Stimulated activated naive CD8-positive, alpha-beta T cell treated with anti-CD3 and anti-CD28 coated beads, Interleukin-15, amount 100 ng/mL, for 72 hours (primary cell): ENCODE measurements around the gene PKD1L1.
"Not testable (repeated sequence)": the region's sequence is repeated elsewhere in the genome, so short reads cannot be mapped to it uniquely, and the experiment has no call there.

Source experiments
- ATAC-seq: fragments of 150-1000 bp; cut with Tn5 transposase; 2 replicates; pipeline ENCODE4 v1.10.0; 2021; ENCODE audit warnings: mild to moderate bottlenecking, moderate library complexity
- DNase-seq, 2 donors: peaks; one replicate each; pipeline ENCODE4 v3.0.0; 2021 to 2022
- H3K27ac Mint-ChIP-seq, 2 donors: one replicate each; pipeline ENCODE4 v1.8.0; 2022; ENCODE audit warnings: mild to moderate bottlenecking in 2 of 2, mixed read lengths in 2 of 2, moderate library complexity in 2 of 2
- H3K27me3 Mint-ChIP-seq: one replicate; pipeline ENCODE4 v1.8.0; 2022; ENCODE audit warnings: mixed read lengths
- H3K4me1 Mint-ChIP-seq: one replicate; pipeline ENCODE4 v1.8.0; 2022; ENCODE audit warnings: mild to moderate bottlenecking, mixed read lengths
- H3K4me3 Mint-ChIP-seq, 2 donors: one replicate each; pipeline ENCODE4 v1.8.0; 2022; ENCODE audit warnings: mild to moderate bottlenecking in 2 of 2, mixed read lengths in 2 of 2, moderate library complexity in 1 of 2
- H3K9me3 Mint-ChIP-seq, 2 donors: one replicate each; pipeline ENCODE4 v1.8.0; 2022; ENCODE audit warnings: mixed read lengths in 2 of 2

Gene PKD1L1

DNA sequence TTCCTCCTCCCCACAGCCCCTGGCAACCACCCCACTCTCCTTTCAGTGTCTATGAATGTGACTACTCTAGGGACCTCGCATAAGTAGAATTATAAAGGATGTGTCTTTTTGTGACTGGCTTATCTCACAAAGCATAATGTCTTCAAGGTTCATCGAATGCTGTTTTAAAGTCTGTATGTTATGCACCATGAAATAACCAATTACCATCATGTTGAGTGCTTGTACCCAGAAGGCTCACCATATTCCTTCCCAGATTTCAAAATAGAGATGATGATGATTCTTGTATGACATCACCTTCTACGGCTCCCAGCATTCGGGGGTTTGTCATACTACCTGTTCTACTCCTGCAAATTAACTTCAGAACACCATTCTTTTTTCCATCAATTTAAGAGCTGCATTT, 11.9 kb downstream of the PKD1L1 start:
- Mint-ChIP-seq H3K9me3 (no peaks in the 10 kb centered on the region), H3K27ac (no peak overlapping the region), H3K4me3 (no peak overlapping the region), H3K4me1 (no peaks in the 10 kb centered on the region), H3K27me3 (no peaks in the 10 kb centered on the region)
- DNase-seq (no peak), ATAC-seq (no peak)

DNA sequence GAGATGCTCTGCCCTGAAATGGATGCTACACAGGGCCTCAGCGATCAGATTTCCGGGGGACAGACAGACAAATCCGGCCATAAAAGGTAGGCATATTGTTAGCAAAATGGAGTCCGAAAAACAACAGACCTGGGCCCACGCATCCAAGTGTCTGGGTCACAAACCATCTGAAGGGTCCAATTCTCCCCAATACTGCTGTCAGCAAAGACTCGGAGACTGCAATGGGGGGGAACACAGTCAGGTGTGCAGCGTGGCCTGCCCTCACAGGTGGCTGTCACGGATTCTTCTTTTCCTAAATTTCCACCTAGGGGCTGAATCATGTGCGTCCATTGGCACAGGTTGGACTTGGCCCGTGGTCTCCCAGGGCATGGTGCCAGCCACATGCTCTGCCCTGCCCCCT, 12.9 kb downstream of the PKD1L1 start:
- Mint-ChIP-seq H3K4me3 (no peak overlapping the region), H3K9me3 (no peaks in the 10 kb centered on the region), H3K27me3 (no peaks in the 10 kb centered on the region), H3K27ac (no peak overlapping the region), H3K4me1 (no peaks in the 10 kb centered on the region)
- no peak for DNase-seq
- ATAC-seq, result no peak

DNA sequence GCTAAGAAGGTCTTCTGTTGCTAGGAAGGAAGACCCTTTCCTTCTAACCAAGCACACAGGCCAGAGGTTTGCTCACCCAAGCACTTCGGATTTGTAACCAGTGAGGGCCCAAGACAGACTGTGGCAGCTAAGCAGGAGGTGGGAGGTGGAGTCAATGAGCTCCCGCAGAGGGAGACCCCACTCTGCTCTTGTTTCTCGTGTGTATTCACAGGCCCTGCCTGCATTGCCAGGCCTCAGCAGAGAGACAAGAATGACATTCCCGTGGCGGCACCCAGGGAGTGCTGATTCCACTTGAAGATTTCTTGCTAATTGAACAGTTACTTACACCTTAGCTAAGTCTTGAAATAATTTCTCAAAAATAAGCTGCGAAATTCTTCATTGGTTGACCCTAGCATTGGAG, 13.4 kb downstream of the PKD1L1 start:
- H3K4me3 Mint-ChIP-seq, result no peak overlapping the region
- no peaks in the 10 kb centered on the region for H3K4me1 Mint-ChIP-seq
- no peaks in the 10 kb centered on the region for H3K27me3 Mint-ChIP-seq

DNA sequence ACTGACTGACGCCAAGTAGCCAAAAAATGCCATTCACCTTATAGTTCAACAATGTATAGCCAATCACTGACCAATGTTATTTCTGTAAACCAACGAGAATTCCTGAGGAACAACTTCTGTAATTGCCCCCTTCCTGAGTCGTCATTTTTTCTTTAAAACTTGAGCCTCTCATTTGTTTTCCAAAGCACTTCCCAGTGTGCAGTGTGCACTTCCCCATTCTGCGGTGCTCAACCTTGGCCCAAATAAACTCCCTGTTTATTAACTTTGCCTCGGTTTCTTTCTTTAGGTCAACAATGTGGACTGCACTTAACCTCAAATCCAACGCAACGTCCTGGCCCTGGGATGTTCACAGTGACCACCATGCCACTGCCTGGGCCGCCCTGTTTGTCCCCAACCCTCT, 15.1 kb downstream of the PKD1L1 start:
- no peaks in the 10 kb centered on the region for H3K27me3 Mint-ChIP-seq
- no peak for DNase-seq
- H3K4me1 Mint-ChIP-seq, result no peaks in the 10 kb centered on the region
- no peak for ATAC-seq
- H3K4me3 Mint-ChIP-seq, result no peak overlapping the region
- H3K9me3 Mint-ChIP-seq, result no peaks in the 10 kb centered on the region
- H3K27ac Mint-ChIP-seq, result no peak overlapping the region

More for the DNA sequence above, 13.4 kb downstream of the PKD1L1 start:
- DNase-seq (no peak), ATAC-seq (no peak)
- no peak overlapping the region for H3K27ac Mint-ChIP-seq
- no peaks in the 10 kb centered on the region for H3K9me3 Mint-ChIP-seq

GRCh38 chr7:47932466-47933037, 15.7 kb downstream of the PKD1L1 start:
- Mint-ChIP-seq H3K27me3 (no peaks in the 10 kb centered on the region), H3K9me3 (no peaks in the 10 kb centered on the region), H3K4me3 (no peak overlapping the region), H3K4me1 (no peaks in the 10 kb centered on the region), H3K27ac (no peak overlapping the region)
- DNase-seq (no peak), ATAC-seq (no peak)

GRCh38 chr7:47932016-47932415, 16.2 kb downstream of the PKD1L1 start:
- no peaks in the 10 kb centered on the region for H3K9me3 Mint-ChIP-seq
- no peak for ATAC-seq
- H3K4me1 Mint-ChIP-seq, result no peaks in the 10 kb centered on the region
- H3K27ac Mint-ChIP-seq, result peak overlapping the region in 1 of 2 donors; percentile 52
- no peaks in the 10 kb centered on the region for H3K27me3 Mint-ChIP-seq
- no peak overlapping the region for H3K4me3 Mint-ChIP-seq
- no peak for DNase-seq

DNA sequence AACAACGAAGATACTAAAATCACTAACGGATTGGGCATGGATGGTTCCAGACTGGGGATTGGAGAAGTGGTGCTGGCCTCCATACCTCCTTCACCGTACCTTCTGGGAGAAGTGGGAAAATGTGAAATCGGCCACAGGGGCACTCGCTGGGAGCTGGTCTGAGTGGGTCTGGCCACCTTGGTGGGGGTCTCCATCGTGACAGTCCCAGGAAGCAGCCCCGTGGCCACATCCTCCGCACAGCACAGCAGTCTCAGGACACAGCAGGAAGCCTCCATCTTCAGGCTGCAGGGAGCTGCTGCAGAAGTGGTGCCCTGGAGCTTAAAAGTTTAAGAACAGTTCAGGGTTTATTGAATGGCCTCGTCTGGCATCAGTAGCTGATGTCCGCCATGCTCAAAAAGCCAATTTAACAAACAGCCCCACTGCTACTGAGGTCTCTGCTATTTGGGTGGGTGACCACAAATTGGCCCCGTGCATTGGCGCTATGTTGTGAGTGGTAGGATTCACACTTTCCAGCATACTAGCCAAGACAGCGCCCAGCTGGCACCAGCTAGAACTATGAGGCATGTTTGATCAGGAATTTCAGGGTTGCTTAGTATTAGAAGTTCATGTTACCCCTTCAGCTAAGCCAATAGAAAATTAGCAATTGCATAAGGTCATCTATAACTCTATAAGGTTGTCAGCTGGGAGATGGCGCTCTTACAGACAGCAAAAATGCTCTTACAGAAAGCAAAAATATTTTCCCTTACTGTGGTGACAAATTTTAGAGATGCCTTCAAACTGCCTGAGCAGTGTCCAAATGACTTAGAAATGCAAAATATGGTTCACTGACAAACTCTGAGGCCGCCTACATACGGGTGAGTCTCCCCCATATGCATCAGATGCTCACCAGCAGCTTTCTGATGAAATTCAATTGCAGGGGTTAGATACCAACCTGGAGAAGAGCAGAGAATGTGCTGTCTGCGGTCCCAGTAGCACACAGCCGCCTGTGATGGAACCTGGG, 17.0 kb downstream of the PKD1L1 start:
- Mint-ChIP-seq H3K27ac (no peak overlapping the region), H3K9me3 (no peaks in the 10 kb centered on the region), H3K27me3 (no peaks in the 10 kb centered on the region), H3K4me1 (no peaks in the 10 kb centered on the region), H3K4me3 (no peak overlapping the region)
- DNase-seq (no peak), ATAC-seq (no peak)

GRCh38 chr7:47924266-47924665, 24.0 kb downstream of the PKD1L1 start:
- Mint-ChIP-seq H3K4me3 (no peak overlapping the region), H3K4me1 (no peaks in the 10 kb centered on the region), H3K9me3 (no peaks in the 10 kb centered on the region), H3K27me3 (peaks cover 13% of the 10 kb centered on the region), H3K27ac (no peak overlapping the region)
- no peak for DNase-seq
- no peak for ATAC-seq

- H3K27ac Mint-ChIP-seq, H3K4me1 Mint-ChIP-seq, H3K4me3 Mint-ChIP-seq, H3K9me3 Mint-ChIP-seq, ATAC-seq, DNase-seq: not testable (repeated sequence)
- peaks cover 18% of the 10 kb centered on the region for H3K27me3 Mint-ChIP-seq
These were observed 25.0 kb downstream of the PKD1L1 start for GRCh38 chr7:47923081-47923875.

DNA sequence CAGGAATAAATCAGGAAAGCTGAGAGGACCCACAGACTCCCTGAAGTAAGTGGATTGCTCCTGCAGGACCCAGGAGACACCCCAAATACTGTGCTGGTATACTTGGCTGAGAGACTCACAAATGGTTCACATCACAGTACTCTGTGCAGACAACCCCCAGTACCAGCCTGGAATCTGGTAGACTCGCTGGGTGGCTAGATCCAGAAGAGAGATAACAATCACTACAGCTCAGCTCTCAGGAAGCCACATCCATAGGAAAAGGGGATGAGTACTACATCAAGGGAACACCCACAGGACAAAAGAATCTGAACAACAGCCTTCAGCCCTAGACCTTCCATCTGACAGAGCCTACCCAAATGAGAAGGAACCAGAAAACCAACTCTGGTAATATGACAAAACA, 31.8 kb downstream of the PKD1L1 start:
- peaks cover 25% of the 10 kb centered on the region for H3K27me3 Mint-ChIP-seq
- not testable (repeated sequence) for H3K9me3 Mint-ChIP-seq, H3K27ac Mint-ChIP-seq, H3K4me3 Mint-ChIP-seq, ATAC-seq, DNase-seq, H3K4me1 Mint-ChIP-seq

DNA sequence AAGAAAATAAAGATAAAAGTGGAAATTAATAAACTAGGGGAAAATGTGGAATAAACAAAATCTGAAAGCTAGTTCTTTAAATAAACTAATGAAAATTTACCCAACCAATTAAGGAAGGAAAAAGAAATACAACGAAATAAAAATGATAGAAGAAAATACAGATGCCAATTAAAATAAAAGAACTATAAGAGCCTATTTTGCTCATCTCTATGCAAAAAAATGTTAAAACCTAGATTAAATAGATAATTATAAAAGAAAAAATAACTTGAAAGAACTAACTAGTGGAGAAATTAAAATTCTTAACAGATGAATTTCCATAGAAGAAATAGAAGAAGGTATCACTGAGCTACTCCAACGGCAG, 32.7 kb downstream of the PKD1L1 start:
- no peak overlapping the region for H3K27ac Mint-ChIP-seq
- H3K4me3 Mint-ChIP-seq, result no peak overlapping the region
- no peaks in the 10 kb centered on the region for H3K9me3 Mint-ChIP-seq
- no peaks in the 10 kb centered on the region for H3K4me1 Mint-ChIP-seq
- H3K27me3 Mint-ChIP-seq, result peaks cover 25% of the 10 kb centered on the region
- ATAC-seq (no peak), DNase-seq (no peak)

GRCh38 chr7:47914717-47915615, 33.3 kb downstream of the PKD1L1 start:
- no peaks in the 10 kb centered on the region for H3K4me1 Mint-ChIP-seq
- H3K9me3 Mint-ChIP-seq, result no peaks in the 10 kb centered on the region
- no peak overlapping the region for H3K4me3 Mint-ChIP-seq
- H3K27ac Mint-ChIP-seq, result no peak overlapping the region
- ATAC-seq, result no peak
- no peak for DNase-seq
- peaks cover 20% of the 10 kb centered on the region for H3K27me3 Mint-ChIP-seq

GRCh38 chr7:47912332-47912731, 35.9 kb downstream of the PKD1L1 start:
- no peak for DNase-seq
- Mint-ChIP-seq H3K4me3 (no peak overlapping the region), H3K27ac (no peak overlapping the region), H3K4me1 (no peaks in the 10 kb centered on the region), H3K27me3 (peaks cover 7% of the 10 kb centered on the region), H3K9me3 (no peaks in the 10 kb centered on the region)
- no peak for ATAC-seq

DNA sequence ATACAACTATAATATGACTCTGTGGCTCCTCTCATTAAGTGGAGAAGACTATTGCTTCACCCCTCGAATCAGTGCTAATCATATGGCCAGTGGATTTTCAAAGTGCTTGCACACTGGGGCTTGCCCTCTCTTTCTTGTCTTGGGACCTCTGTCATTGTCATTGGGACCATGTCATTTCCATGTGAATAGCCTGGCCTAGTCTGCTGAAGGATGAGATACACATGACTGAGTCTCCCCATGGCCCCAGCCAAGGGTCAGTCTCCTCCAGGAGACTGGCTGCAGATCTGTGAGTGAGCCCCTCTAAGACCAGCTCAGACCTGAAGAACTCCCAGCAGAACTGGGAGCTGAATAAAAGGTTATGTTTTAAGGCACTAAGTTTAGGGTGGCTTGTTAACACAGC, 39.5 kb downstream of the PKD1L1 start:
- H3K9me3 Mint-ChIP-seq, result no peaks in the 10 kb centered on the region
- H3K27ac Mint-ChIP-seq, result no peak overlapping the region
- no peak for ATAC-seq

DNA sequence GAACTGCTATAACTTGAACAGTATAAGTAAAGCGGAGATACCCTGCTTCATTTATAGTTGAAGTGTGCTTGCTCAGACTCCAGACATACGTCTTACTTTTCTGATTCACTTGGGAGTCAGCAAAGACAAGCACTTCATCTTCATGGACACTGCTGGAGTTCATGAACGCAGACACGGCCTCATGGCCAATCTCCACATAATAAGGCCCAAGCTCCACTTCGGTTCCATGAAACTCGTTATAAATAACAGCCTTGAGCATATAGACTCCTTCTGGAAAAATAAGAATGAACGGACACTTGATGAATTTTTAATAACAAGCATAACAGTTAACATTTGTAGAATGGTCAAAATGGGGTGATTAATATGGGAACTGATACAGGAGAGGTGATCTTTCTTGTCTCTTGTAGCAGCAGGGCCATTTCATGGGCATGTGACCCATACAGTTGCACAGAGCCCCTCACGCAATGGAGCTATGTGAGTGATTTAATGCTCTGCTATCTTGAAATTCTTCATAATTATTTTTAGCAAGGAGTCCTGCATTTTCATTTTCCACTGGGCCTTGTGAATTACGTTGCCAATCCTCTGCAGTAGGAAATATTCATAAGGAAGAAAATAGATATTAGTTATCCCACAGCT, 40.2 kb downstream of the PKD1L1 start:
- no peaks in the 10 kb centered on the region for H3K9me3 Mint-ChIP-seq
- ATAC-seq (no peak), DNase-seq (no peak)
- no peaks in the 10 kb centered on the region for H3K27me3 Mint-ChIP-seq
- H3K27ac Mint-ChIP-seq, result no peak overlapping the region
- H3K4me1 Mint-ChIP-seq, result no peaks in the 10 kb centered on the region
- H3K4me3 Mint-ChIP-seq, result no peak overlapping the region

More for the DNA sequence above, 39.5 kb downstream of the PKD1L1 start:
- DNase-seq, result no peak
- Mint-ChIP-seq H3K27me3 (no peaks in the 10 kb centered on the region), H3K4me1 (no peaks in the 10 kb centered on the region), H3K4me3 (no peak overlapping the region)
